Urinary bladder (tissue), 4 donors: ENCODE measurements around the gene ZNF662. TPM values are rescaled to one million over a fixed set of nuclear protein-coding genes. Genes with fewer than 3 reads are reported as not detected.

ENCODE experiments used
- DNase-seq: peaks from one replicate; pipeline ENCODE4 v3.0.0-alpha.2; 2015; ENCODE audit errors: extremely low spot score
- H3K27ac ChIP-seq: one replicate; pipeline ENCODE4 v1.5.1; 2013; ENCODE audit warnings: low read depth, mild to moderate bottlenecking, moderate library complexity
- H3K36me3 ChIP-seq: one replicate; pipeline ENCODE4 v1.6.1; 2013; ENCODE audit warnings: mild to moderate bottlenecking, moderate library complexity; ENCODE audit not compliant: insufficient read depth
- H3K4me1 ChIP-seq: one replicate; pipeline ENCODE4 v1.6.1; 2013; ENCODE audit warnings: mild to moderate bottlenecking, moderate library complexity; ENCODE audit not compliant: insufficient read depth
- H3K4me3 ChIP-seq: one replicate; pipeline ENCODE4 v1.5.1; 2013; ENCODE audit warnings: low read depth, low read length
- WGBS: extraction: QIAGEN DNeasy Blood & Tissue Kit; methylation state at CpG from one replicate; pipeline ENCODE4 v1.1.7; 2013; 5-methylcytosine and 5-hydroxymethylcytosine counted together
- polyA plus RNA-seq: library from polyadenylated mRNA; stranded (reverse); fragments of 200-250 nt; gene quantifications from one replicate; pipeline ENCODE4 v1.2.3, GENCODE V29; 2013
- total RNA-seq: library from RNA; depleted of rRNA; stranded (reverse); fragments of >200 nt; gene quantifications from one replicate; pipeline ENCODE4 v1.2.3, GENCODE V29; 2014
- donor health status: healthy with polysubstance abuse.
- donor health status: healthy.

The ZNF662 gene
- total and polyA plus RNA-seq, 2 donors, result 5.1 to 22.5 TPM

GRCh38 chr3:42935472-42935871, 29.5 kb downstream of the ZNF662 start:
- H3K4me1 ChIP-seq, result no peaks in the 10 kb centered on the region
- no peak for DNase-seq
- 90% methylated on average over 1 of the region's 1 CpG for WGBS
- H3K36me3 ChIP-seq, result no peaks in the 10 kb centered on the region
- no peak overlapping the region for H3K4me3 ChIP-seq
- no peak overlapping the region for H3K27ac ChIP-seq

DNA sequence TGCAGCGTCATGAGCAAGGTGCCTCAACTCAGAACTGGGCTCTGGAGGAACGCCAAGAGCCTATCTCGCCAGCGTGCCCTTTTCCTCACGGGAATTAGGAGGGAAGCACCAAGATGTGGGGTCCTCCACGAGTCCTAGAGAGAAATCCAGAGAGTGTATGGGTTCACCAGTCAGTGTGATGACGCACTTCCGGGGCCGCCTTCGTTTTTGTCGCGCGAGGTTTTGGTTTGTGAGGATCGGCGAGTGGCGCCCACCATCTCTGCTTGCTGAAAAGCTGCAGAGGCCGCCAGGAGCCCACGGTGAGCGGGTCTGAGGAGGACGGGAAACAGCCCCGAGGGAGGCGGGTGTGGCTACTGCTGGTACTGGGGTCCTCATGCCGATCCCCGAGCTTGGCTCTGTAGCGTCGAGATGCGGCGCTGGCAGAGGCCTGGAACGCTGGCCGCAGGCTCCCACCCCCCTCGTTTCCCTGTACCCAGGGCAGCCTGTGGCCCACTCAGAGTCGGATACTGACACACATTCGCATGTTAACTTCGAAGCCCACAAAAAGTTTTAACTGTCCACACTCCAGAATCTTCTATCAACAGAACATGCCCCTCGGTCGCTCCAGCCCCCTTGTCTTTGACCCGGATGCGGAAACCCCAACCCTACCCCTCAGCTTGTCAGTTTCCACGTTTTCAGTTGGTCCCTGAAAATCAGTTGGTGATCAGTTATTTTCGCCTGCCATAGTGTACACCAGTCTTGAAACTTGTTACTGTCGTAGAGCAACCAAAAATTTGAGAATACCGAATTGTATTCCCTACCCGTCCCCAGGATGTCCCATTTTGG, 30.4 kb downstream of the ZNF662 start:
- Histone ChIP-seq H3K27ac (no peak overlapping the region), H3K36me3 (no peaks in the 10 kb centered on the region), H3K4me1 (no peaks in the 10 kb centered on the region), H3K4me3 (peak overlapping the region; percentile 43)
- 73% methylated on average over 43 of the region's 43 CpGs for WGBS
- no peak for DNase-seq

DNA sequence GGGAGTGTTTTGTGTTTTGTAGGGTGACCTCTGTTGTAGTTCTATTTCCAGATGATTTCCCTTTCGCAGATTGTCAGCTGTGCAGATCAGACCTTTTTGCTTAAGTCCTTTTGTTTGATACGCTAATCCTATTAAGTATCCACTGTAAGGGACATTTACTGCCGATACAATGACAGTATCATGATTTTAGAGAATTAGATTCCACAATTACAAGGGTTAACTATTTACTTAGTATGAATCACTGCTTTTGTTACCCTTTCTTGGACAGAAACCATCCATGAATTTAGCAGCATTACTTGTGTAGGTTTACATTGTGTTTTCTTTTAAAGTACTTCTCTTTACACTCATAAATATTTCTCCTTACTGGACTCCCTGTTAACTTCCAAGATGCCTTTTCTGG, 31.4 kb downstream of the ZNF662 start:
- WGBS, result 75% methylated on average over 3 of the region's 3 CpGs
- DNase-seq, result no peak

GRCh38 chr3:42942693-42943092, 36.8 kb downstream of the ZNF662 start:
- no peaks in the 10 kb centered on the region for H3K4me1 ChIP-seq
- no peak overlapping the region for H3K27ac ChIP-seq
- no peak for DNase-seq
- WGBS, result 79% methylated on average over 1 of the region's 1 CpG
- H3K4me3 ChIP-seq, result no peak overlapping the region
- H3K36me3 ChIP-seq, result no peaks in the 10 kb centered on the region

More for the DNA sequence above, 31.4 kb downstream of the ZNF662 start:
- H3K4me1 ChIP-seq, result no peaks in the 10 kb centered on the region
- no peak overlapping the region for H3K27ac ChIP-seq
- no peak overlapping the region for H3K4me3 ChIP-seq
- no peaks in the 10 kb centered on the region for H3K36me3 ChIP-seq

- Histone ChIP-seq H3K4me1 (no peaks in the 10 kb centered on the region), H3K27ac (no peak overlapping the region), H3K36me3 (no peaks in the 10 kb centered on the region), H3K4me3 (no peak overlapping the region)
- no peak for DNase-seq
- 87% methylated on average over 5 of the region's 5 CpGs for WGBS
Observed at GRCh38 chr3:42946050-42946449, 40.1 kb downstream of the ZNF662 start.

DNA sequence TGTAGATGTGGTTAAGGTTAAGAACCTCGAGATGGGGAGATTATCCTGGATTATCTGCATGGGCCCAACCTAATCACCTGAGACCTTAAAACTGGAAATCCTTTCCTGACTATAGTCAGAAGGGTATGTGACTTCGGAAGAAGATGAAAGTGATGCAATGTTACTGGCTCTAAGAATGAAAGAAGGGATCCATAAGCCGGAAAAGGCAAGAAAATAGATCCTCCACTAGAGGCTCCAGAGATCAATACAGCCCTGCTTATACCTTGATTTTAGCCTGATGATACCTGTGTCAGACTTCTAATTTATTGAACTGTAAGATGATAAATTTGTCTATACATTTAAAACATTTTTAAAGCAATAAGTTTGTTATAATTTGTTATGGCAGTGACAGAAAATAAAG, 51.6 kb downstream of the ZNF662 start:
- DNase-seq, result no peak
- Histone ChIP-seq H3K4me1 (no peaks in the 10 kb centered on the region), H3K36me3 (no peaks in the 10 kb centered on the region), H3K4me3 (no peak overlapping the region), H3K27ac (no peak overlapping the region)
- WGBS, result 77% methylated on average over 3 of the region's 3 CpGs

DNA sequence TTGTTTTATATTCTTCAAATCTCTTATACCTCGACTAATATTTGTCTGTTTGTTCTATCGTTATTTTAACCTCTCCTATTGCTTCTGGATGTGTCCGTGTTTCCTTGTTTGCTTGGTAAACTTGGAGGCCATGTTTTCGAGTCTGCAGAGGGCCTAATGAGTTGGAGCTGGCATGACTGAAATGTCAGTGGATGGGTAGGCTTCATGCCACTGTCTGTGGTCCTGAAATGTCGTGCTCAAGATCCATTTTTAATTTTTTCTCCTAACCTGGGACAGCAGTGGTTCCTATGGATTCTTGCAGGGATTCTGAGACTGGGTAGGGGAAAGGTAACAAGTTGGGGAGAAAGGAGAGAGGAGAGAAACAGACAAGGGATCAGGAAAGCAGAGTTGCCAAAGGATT, 54.3 kb downstream of the ZNF662 start:
- no peak overlapping the region for H3K4me3 ChIP-seq
- WGBS, result 68% methylated on average over 5 of the region's 5 CpGs
- no peak overlapping the region for H3K27ac ChIP-seq
- H3K4me1 ChIP-seq, result no peaks in the 10 kb centered on the region
- no peak for DNase-seq
- no peaks in the 10 kb centered on the region for H3K36me3 ChIP-seq

- H3K4me1 ChIP-seq, result no peaks in the 10 kb centered on the region
- no peak for DNase-seq
- no peaks in the 10 kb centered on the region for H3K36me3 ChIP-seq
- no peak overlapping the region for H3K4me3 ChIP-seq
- H3K27ac ChIP-seq, result no peak overlapping the region
- 95% methylated on average over 1 of the region's 1 CpG for WGBS
Observed at GRCh38 chr3:42960786-42961185, 54.8 kb downstream of the ZNF662 start.

DNA sequence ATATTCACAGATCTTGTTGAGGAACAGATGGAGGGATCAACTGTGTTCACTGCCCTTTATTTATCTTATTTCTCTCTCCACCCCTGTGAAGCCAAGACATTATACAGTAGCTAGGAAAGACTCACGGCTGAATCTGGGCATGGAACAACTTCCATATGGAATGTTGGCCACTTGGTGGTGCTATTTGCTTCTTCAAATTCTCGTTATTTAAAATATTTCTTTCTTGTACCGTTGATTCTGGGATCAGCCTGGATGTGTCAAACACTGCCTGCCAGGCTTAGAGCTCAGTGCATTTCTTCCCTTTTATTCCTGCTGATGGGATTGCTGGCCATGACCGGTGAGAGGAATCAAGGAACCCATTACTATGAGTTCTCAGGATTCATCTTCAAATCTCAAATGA, 55.7 kb downstream of the ZNF662 start:
- Histone ChIP-seq H3K36me3 (no peaks in the 10 kb centered on the region), H3K4me3 (no peak overlapping the region), H3K27ac (no peak overlapping the region), H3K4me1 (no peaks in the 10 kb centered on the region)
- 2% methylated on average over 4 of the region's 4 CpGs for WGBS
- DNase-seq, result peak; percentile 18

- no peak for DNase-seq
- 93% methylated on average over 2 of the region's 2 CpGs for WGBS
- Histone ChIP-seq H3K4me1 (no peaks in the 10 kb centered on the region), H3K36me3 (no peaks in the 10 kb centered on the region), H3K4me3 (no peak overlapping the region), H3K27ac (no peak overlapping the region)
Observed at GRCh38 chr3:42963269-42963668, 57.3 kb downstream of the ZNF662 start.

- Histone ChIP-seq H3K4me3 (no peak overlapping the region), H3K27ac (no peak overlapping the region), H3K4me1 (no peaks in the 10 kb centered on the region), H3K36me3 (no peaks in the 10 kb centered on the region)
- no peak for DNase-seq
- 87% methylated on average over 4 of the region's 4 CpGs for WGBS
Observed at GRCh38 chr3:42964266-42964665, 58.3 kb downstream of the ZNF662 start.

Other genes with a start within 250 kb of the ZNF662 start
- 3.5 TPM for gene KLHL40, start 220.6 kb upstream of the ZNF662 start, total RNA-seq
- gene KLHL40, start 220.6 kb upstream of the ZNF662 start, polyA plus RNA-seq, result 0.06 TPM
- 0.69 TPM for gene HHATL, start 203.3 kb upstream of the ZNF662 start, total RNA-seq
- gene HHATL, start 203.3 kb upstream of the ZNF662 start, polyA plus RNA-seq, result 0.08 TPM
- gene CCDC13, start 132.9 kb upstream of the ZNF662 start, total RNA-seq, result 1.1 TPM
- gene CCDC13, start 132.9 kb upstream of the ZNF662 start, polyA plus RNA-seq, result 1.5 TPM
- 144 TPM for gene HIGD1A, start 101.7 kb upstream of the ZNF662 start, total RNA-seq
- gene HIGD1A, start 101.7 kb upstream of the ZNF662 start, polyA plus RNA-seq, result 207 TPM
- gene ACKR2, start 96.7 kb upstream of the ZNF662 start, total RNA-seq, result 6.8 TPM
- gene ACKR2, start 96.7 kb upstream of the ZNF662 start, polyA plus RNA-seq, result 5.7 TPM
- gene CYP8B1, start 30.3 kb upstream of the ZNF662 start, total RNA-seq, result not detected
- gene CYP8B1, start 30.3 kb upstream of the ZNF662 start, polyA plus RNA-seq, result 0.10 TPM
- 25.1 TPM for gene GASK1A, start 73.2 kb downstream of the ZNF662 start, total RNA-seq
- gene GASK1A, start 73.2 kb downstream of the ZNF662 start, polyA plus RNA-seq, result 10.5 TPM
- 15.6 TPM for gene POMGNT2, start 199.9 kb downstream of the ZNF662 start, total RNA-seq
- 39.8 TPM for gene POMGNT2, start 199.9 kb downstream of the ZNF662 start, polyA plus RNA-seq